ENCODE measurements around the gene MBD4.

GRCh38 chr3:129387487-129387886 is 52.3 kb downstream of the MBD4 start:
- no peak for TF ChIP-seq POLR2A (IDR thresholded peaks at IDR 0.05; ENCODE audit: low read length)
- no peak for TF ChIP-seq CTCF (IDR thresholded peaks at IDR 0.05)
- TF ChIP-seq ELK1 (IDR thresholded peaks at IDR 0.05; ENCODE audit: low read depth, low read length) = no peak
- no peak for TF ChIP-seq HES2 (IDR thresholded peaks at IDR 0.05)

Data from A549 (cell line).